Raji (cell line): Measurements from ENCODE around the gene MED10.

Experiments used
- POLR2A ChIP-seq: IDR thresholded peaks from 2 replicates; pipeline ENCODE4 v1.6.1; 2011; ENCODE audit warnings: low read depth, low read length, control low read depth; ENCODE audit not compliant: insufficient read depth

The MED10 gene

GRCh38 chr5:6349387-6349786 is 29.0 kb downstream of the MED10 start:
- no peak for TF ChIP-seq POLR2A

- no peak for TF ChIP-seq POLR2A
Observed at GRCh38 chr5:6348476-6349000, 29.8 kb downstream of the MED10 start.

GRCh38 chr5:6347673-6348072 is 30.7 kb downstream of the MED10 start:
- TF ChIP-seq POLR2A, result no peak

DNA sequence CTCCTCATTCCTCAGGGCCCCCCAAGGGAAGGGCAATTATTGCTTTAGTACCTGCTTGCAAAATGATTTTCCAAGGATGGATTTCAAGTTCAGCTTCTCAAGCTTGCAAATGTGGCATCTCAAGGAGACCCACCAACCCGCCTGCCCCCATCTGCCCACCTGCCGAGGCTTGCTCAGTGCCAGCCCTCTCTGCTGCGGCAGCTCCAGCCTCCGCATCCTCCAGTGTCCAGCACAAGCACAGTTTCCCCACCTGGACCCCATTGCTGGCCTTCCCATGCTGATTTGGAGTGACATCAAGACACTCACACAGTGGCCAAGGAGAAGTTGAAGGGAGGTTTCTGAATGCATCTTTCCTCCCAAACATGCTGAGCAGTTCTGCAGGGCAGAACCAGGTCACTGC is 31.2 kb downstream of the MED10 start:
- TF ChIP-seq POLR2A, result no peak

DNA sequence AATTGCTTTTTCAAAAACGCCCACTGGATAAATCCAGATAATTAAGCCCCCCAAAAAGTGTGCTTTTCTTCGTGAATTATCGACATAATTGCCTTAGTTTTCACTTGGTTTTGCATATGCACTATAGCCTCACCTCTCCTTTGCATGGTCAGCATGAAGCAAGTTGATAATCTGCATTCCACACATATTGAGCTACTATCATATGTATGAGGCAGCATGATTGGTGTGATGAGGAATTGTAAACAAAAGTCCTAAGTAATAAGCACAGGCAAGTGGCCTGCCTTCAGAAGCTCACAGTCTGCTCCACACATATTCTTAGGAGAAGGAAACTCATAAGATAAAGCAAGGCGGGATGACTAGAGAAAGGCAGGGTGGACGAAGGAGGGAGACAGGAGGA is 33.8 kb downstream of the MED10 start:
- TF ChIP-seq POLR2A, result no peak

- TF ChIP-seq POLR2A, result no peak
Observed at GRCh38 chr5:6343951-6344592, 34.3 kb downstream of the MED10 start.

DNA sequence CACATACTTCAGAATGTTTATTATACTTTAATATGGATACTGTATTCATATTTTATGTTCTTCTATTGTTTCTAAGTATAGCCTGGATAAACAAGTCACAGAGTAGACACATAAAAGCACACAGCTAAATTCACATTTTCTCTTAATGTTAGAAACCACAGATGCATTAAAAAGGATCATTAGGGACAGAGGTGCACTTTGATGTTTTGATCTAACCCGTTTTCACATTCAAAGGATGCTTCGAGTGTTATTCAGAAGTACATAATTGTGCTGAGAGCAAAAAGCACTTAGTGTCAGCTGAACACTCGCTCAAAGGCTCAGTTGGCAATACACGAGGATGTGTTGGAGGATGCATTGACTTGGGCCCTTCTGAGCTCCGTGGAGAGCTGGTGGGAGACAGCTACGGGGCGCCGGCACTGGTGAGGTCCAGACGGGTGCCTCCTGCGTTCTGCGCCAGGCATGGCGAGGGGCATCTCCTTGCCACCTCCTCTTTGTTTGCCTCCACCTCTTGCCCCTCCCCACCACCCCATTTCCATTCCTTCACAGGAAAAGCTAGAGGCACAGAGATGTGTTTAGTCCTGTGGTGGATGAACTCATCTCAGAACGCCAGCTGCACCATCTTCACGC is 35.5 kb downstream of the MED10 start:
- no peak for TF ChIP-seq POLR2A

DNA sequence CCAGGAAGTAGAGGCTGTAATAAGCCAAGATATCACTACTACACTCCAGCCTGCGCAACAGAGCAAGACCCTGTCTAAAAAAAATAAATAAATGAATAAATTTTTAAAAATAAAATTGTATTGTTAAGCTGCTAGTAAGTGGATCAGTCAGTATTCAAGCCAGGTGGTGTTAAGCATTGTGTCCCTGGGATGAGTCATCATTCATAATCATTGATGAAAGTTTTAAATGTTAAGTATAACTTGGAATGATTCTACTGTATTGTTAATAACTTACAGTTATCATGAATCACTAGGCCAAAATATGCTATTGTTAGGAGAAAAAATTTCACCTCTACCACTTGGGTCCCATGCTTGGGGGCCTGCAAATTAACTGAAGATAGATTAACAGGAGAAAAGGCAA is 38.2 kb downstream of the MED10 start:
- no peak for TF ChIP-seq POLR2A

DNA sequence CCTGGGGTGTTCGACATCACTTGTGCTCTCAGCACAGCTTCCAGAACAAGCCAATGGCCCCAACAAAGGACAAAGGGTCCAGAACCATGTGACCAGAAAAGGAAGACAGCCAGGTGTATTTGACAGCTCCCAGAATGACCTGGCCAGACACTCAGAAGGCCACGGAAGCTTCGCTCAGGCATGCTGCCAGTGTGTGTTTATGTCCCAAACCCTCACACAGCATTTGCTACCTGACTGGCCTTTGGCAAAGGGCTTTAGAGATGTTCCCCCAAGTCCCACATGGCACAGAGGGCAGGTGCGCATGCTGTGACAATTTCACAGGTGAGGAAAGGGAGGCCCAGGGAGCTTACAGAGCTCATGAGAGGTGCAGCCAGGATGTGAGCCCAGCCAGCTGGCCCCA is 39.5 kb downstream of the MED10 start:
- no peak for TF ChIP-seq POLR2A

GRCh38 chr5:6338135-6338534 is 40.2 kb downstream of the MED10 start:
- no peak for TF ChIP-seq POLR2A

GRCh38 chr5:6333182-6333905 is 45.0 kb downstream of the MED10 start:
- TF ChIP-seq POLR2A, result no peak

DNA sequence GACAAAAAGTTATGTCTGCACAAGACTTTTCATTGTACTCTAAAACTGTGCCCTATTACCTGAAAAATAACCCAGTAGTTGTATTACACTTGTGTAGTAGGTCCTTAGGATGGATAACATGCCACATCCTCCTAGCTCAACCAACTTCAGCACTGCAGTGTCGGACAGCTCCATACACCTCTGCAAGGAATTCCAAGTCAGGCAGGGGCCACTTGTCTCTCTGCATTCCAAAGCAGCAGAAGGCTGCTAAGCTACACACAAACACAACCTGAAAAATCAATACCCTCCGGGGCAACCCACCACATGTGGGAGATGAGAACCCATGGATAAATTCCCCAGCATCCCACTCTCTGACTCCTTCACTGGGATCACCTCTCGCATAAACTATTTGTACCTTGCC is 50.2 kb downstream of the MED10 start:
- TF ChIP-seq POLR2A, result no peak

GRCh38 chr5:6326776-6327175 is 51.6 kb downstream of the MED10 start:
- no peak for TF ChIP-seq POLR2A

- no peak for TF ChIP-seq POLR2A
Observed at GRCh38 chr5:6322163-6322713, 56.1 kb downstream of the MED10 start.
